ENCODE measurements around the gene NEUROD6.
A peak's percentile ranks its signal among the peaks of the same experiment; 100 is the strongest.

Gene NEUROD6

GRCh38 chr7:31340603-31341002, at the start of gene NEUROD6:
NEUROD6 (minus strand) TSS chr7:31340726; CDS start chr7:31339268, 1,458 bp downstream.
- no peak for DNase-seq (ENCODE audit: low read depth, low spot score)

- DNase-seq (ENCODE audit: low read depth, low spot score) = no peak
Observed at GRCh38 chr7:31384466-31384865, 43.9 kb upstream of the NEUROD6 start.

GRCh38 chr7:31382722-31383121, 42.2 kb upstream of the NEUROD6 start:
- DNase-seq (ENCODE audit: low read depth, low spot score) = no peak

GRCh38 chr7:31373337-31374289, 33.1 kb upstream of the NEUROD6 start:
- DNase-seq (ENCODE audit: low read depth, low spot score) = peak; percentile 70

GRCh38 chr7:31372231-31372959, 31.9 kb upstream of the NEUROD6 start:
- no peak for DNase-seq (ENCODE audit: low read depth, low spot score)

- DNase-seq (ENCODE audit: low read depth, low spot score) = no peak
Observed at GRCh38 chr7:31371621-31372020, 31.1 kb upstream of the NEUROD6 start.

- DNase-seq (ENCODE audit: low read depth, low spot score) = no peak
Observed at GRCh38 chr7:31370609-31371008, 30.1 kb upstream of the NEUROD6 start.

GRCh38 chr7:31368620-31369019, 28.1 kb upstream of the NEUROD6 start:
- no peak for DNase-seq (ENCODE audit: low read depth, low spot score)

GRCh38 chr7:31363496-31363895, 23.0 kb upstream of the NEUROD6 start:
- DNase-seq (ENCODE audit: low read depth, low spot score) = no peak

GRCh38 chr7:31363051-31363450, 22.5 kb upstream of the NEUROD6 start:
- no peak for DNase-seq (ENCODE audit: low read depth, low spot score)

GRCh38 chr7:31362401-31362800, 21.9 kb upstream of the NEUROD6 start:
- DNase-seq (ENCODE audit: low read depth, low spot score) = no peak

GRCh38 chr7:31358467-31358866, 17.9 kb upstream of the NEUROD6 start:
- DNase-seq (ENCODE audit: low read depth, low spot score) = no peak

GRCh38 chr7:31345421-31345820, 4.9 kb upstream of the NEUROD6 start:
- no peak for DNase-seq (ENCODE audit: low read depth, low spot score)

GRCh38 chr7:31343516-31344305, 3.2 kb upstream of the NEUROD6 start:
- no peak for DNase-seq (ENCODE audit: low read depth, low spot score)

- DNase-seq (ENCODE audit: low read depth, low spot score) = no peak
Observed at GRCh38 chr7:31341141-31341540, 615 bp upstream of the NEUROD6 start.

- DNase-seq (ENCODE audit: low read depth, low spot score) = no peak
Observed at GRCh38 chr7:31340051-31340450, 475 bp downstream of the NEUROD6 start.

- DNase-seq (ENCODE audit: low read depth, low spot score) = no peak
Observed at GRCh38 chr7:31338706-31339105, 1.8 kb downstream of the NEUROD6 start.

GRCh38 chr7:31337002-31337565, 3.4 kb downstream of the NEUROD6 start:
- DNase-seq (ENCODE audit: low read depth, low spot score) = no peak

GRCh38 chr7:31336202-31337001, 4.1 kb downstream of the NEUROD6 start:
- DNase-seq (ENCODE audit: low read depth, low spot score) = no peak

GRCh38 chr7:31335884-31336201, 4.7 kb downstream of the NEUROD6 start:
- no peak for DNase-seq (ENCODE audit: low read depth, low spot score)
